ENCODE data around the gene KLF9.
A peak's percentile ranks its signal among the peaks of the same experiment; 100 is the strongest.
"Not testable (repeated sequence)": the region's sequence is repeated elsewhere in the genome, so short reads cannot be mapped to it uniquely, and the experiment has no call there.

The KLF9 gene

GRCh38 chr9:70403618-70404025 is 10.8 kb downstream of the KLF9 start:
- Mint-ChIP-seq H3K4me3 (no peak overlapping the region), H3K36me3 (ENCODE audit: low read depth) (peaks cover 1% of the 10 kb centered on the region), H3K27me3 (no peaks in the 10 kb centered on the region), H3K27ac (peak overlapping the region; percentile 68), H3K4me1 (peaks cover 87% of the 10 kb centered on the region), H3K9me3 (no peaks in the 10 kb centered on the region)
- ATAC-seq (no peak), DNase-seq (no peak)

GRCh38 chr9:70403166-70403565 is 11.3 kb downstream of the KLF9 start:
- no peak for ATAC-seq
- Mint-ChIP-seq H3K9me3 (no peaks in the 10 kb centered on the region), H3K27ac (no peak overlapping the region), H3K4me1 (peaks cover 87% of the 10 kb centered on the region), H3K27me3 (no peaks in the 10 kb centered on the region), H3K36me3 (ENCODE audit: low read depth) (peaks cover 1% of the 10 kb centered on the region), H3K4me3 (no peak overlapping the region)
- no peak for DNase-seq

- no peaks in the 10 kb centered on the region for H3K27me3 Mint-ChIP-seq
- peaks cover 87% of the 10 kb centered on the region for H3K4me1 Mint-ChIP-seq
- peak overlapping the region; percentile 40 for H3K27ac Mint-ChIP-seq
Measured at GRCh38 chr9:70402213-70402612, 12.2 kb downstream of the KLF9 start.

GRCh38 chr9:70401241-70401640 is 13.2 kb downstream of the KLF9 start:
- DNase-seq; ATAC-seq; H3K27me3 Mint-ChIP-seq; H3K4me3 Mint-ChIP-seq; H3K9me3 Mint-ChIP-seq; H3K36me3 Mint-ChIP-seq (ENCODE audit: low read depth); H3K27ac Mint-ChIP-seq: not testable (repeated sequence)
- peaks cover 82% of the 10 kb centered on the region for H3K4me1 Mint-ChIP-seq

More at GRCh38 chr9:70402213-70402612, 12.2 kb downstream of the KLF9 start:
- DNase-seq = no peak
- Mint-ChIP-seq H3K9me3 (no peaks in the 10 kb centered on the region), H3K4me3 (no peak overlapping the region), H3K36me3 (ENCODE audit: low read depth) (peaks cover 1% of the 10 kb centered on the region)
- ATAC-seq = no peak

GRCh38 chr9:70400107-70400892 is 14.2 kb downstream of the KLF9 start:
- peak; percentile 83 for ATAC-seq
- H3K27me3 Mint-ChIP-seq = no peaks in the 10 kb centered on the region
- H3K9me3 Mint-ChIP-seq = no peaks in the 10 kb centered on the region
- H3K27ac Mint-ChIP-seq = peak overlapping the region; percentile 61
- H3K4me3 Mint-ChIP-seq = no peak overlapping the region
- H3K36me3 Mint-ChIP-seq (ENCODE audit: low read depth) = peaks cover under 1% of the 10 kb centered on the region
- no peak for DNase-seq
- H3K4me1 Mint-ChIP-seq = peaks cover 78% of the 10 kb centered on the region

- Mint-ChIP-seq H3K27ac (peak overlapping the region; percentile 61), H3K9me3 (no peaks in the 10 kb centered on the region), H3K27me3 (no peaks in the 10 kb centered on the region), H3K4me1 (peaks cover 80% of the 10 kb centered on the region), H3K4me3 (no peak overlapping the region), H3K36me3 (ENCODE audit: low read depth) (no peaks in the 10 kb centered on the region)
- ATAC-seq (no peak), DNase-seq (no peak)
Measured at GRCh38 chr9:70399141-70399540, 15.3 kb downstream of the KLF9 start.

GRCh38 chr9:70398145-70398556 is 16.3 kb downstream of the KLF9 start:
- H3K36me3 Mint-ChIP-seq (ENCODE audit: low read depth) = no peaks in the 10 kb centered on the region
- DNase-seq = no peak
- H3K27ac Mint-ChIP-seq = peak overlapping the region; percentile 61

GRCh38 chr9:70395652-70396051 is 18.8 kb downstream of the KLF9 start:
- Mint-ChIP-seq H3K9me3 (no peaks in the 10 kb centered on the region), H3K27me3 (no peaks in the 10 kb centered on the region), H3K27ac (no peak overlapping the region), H3K4me1 (peaks cover 89% of the 10 kb centered on the region), H3K4me3 (no peak overlapping the region), H3K36me3 (ENCODE audit: low read depth) (no peaks in the 10 kb centered on the region)
- DNase-seq (no peak), ATAC-seq (no peak)

More at GRCh38 chr9:70398145-70398556, 16.3 kb downstream of the KLF9 start:
- no peaks in the 10 kb centered on the region for H3K27me3 Mint-ChIP-seq
- H3K9me3 Mint-ChIP-seq = no peaks in the 10 kb centered on the region
- H3K4me1 Mint-ChIP-seq = peaks cover 80% of the 10 kb centered on the region
- H3K4me3 Mint-ChIP-seq = peak overlapping the region; percentile 12
- peak; percentile 61 for ATAC-seq

GRCh38 chr9:70392850-70393249 is 21.6 kb downstream of the KLF9 start:
- no peaks in the 10 kb centered on the region for H3K9me3 Mint-ChIP-seq
- no peak overlapping the region for H3K4me3 Mint-ChIP-seq
- ATAC-seq = no peak
- H3K4me1 Mint-ChIP-seq = peaks cover 82% of the 10 kb centered on the region
- peaks cover 8% of the 10 kb centered on the region for H3K36me3 Mint-ChIP-seq (ENCODE audit: low read depth)
- H3K27me3 Mint-ChIP-seq = no peaks in the 10 kb centered on the region
- DNase-seq = no peak
- peak overlapping the region; percentile 28 for H3K27ac Mint-ChIP-seq

GRCh38 chr9:70392189-70392588 is 22.3 kb downstream of the KLF9 start:
- H3K36me3 Mint-ChIP-seq (ENCODE audit: low read depth) = peaks cover 13% of the 10 kb centered on the region
- ATAC-seq (no peak), DNase-seq (no peak)
- peaks cover 80% of the 10 kb centered on the region for H3K4me1 Mint-ChIP-seq
- no peaks in the 10 kb centered on the region for H3K27me3 Mint-ChIP-seq
- no peaks in the 10 kb centered on the region for H3K9me3 Mint-ChIP-seq
- no peak overlapping the region for H3K4me3 Mint-ChIP-seq
- H3K27ac Mint-ChIP-seq = no peak overlapping the region

DNA sequence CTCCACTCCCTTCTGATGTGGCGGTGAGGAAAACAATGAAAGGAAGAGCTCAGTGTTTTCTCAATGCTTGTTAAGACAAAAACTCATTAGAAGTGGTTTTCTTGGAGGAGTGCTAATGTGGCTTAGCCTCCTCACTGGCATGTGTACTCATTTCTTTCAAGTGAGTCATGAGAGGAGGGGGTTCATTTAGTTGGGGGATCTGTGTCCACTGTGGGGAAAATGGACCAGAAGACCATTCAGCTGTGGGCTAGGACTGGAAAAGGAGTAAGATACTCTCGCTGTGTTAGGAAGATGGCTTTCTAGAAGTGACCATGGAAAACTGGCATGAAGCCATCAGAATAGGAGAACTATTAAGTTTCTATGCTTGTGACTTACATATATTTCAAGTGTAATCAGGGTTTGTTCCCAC is 23.5 kb downstream of the KLF9 start:
- H3K27me3 Mint-ChIP-seq = no peaks in the 10 kb centered on the region
- H3K4me3 Mint-ChIP-seq = no peak overlapping the region
- DNase-seq (no peak), ATAC-seq (peak; percentile 42)
- H3K27ac Mint-ChIP-seq = peak overlapping the region; percentile 61
- H3K36me3 Mint-ChIP-seq (ENCODE audit: low read depth) = peaks cover 25% of the 10 kb centered on the region
- H3K4me1 Mint-ChIP-seq = peaks cover 82% of the 10 kb centered on the region
- no peaks in the 10 kb centered on the region for H3K9me3 Mint-ChIP-seq

DNA sequence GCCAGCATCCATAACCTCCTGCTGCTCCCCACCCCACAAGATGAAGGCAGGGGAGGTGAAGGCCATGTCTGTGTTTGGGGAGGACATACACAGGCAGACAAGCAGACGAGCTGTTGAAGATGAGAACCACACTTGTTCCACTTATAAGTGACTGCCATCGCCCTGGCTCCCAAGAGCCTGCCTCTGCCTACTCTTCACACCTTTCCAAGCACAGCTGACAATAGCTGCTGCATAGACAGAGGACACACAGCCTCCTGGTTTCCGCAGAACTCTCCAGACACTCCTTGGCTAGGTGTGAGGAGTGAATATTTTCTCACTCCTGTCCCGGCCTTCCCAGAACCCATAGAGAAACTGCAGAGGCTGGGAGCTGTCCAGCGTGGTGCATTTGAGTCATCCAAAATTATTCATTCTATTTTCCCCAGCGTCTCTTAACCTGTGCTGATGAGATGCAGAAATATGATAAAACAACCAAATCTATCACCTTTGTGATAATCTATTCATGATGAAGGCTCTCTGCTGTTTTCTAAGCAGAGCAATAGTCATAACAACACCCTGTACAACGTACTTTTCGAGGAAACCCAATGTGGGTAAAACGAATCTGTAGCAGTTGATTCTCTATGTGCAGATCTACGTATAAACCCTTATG is 24.7 kb downstream of the KLF9 start:
- peaks cover 27% of the 10 kb centered on the region for H3K36me3 Mint-ChIP-seq (ENCODE audit: low read depth)
- no peak overlapping the region for H3K4me3 Mint-ChIP-seq
- ATAC-seq = peak; percentile 50
- DNase-seq = no peak
- H3K27ac Mint-ChIP-seq = peak overlapping the region; percentile 71
- H3K27me3 Mint-ChIP-seq = no peaks in the 10 kb centered on the region
- H3K9me3 Mint-ChIP-seq = no peaks in the 10 kb centered on the region
- H3K4me1 Mint-ChIP-seq = peaks cover 76% of the 10 kb centered on the region

DNA sequence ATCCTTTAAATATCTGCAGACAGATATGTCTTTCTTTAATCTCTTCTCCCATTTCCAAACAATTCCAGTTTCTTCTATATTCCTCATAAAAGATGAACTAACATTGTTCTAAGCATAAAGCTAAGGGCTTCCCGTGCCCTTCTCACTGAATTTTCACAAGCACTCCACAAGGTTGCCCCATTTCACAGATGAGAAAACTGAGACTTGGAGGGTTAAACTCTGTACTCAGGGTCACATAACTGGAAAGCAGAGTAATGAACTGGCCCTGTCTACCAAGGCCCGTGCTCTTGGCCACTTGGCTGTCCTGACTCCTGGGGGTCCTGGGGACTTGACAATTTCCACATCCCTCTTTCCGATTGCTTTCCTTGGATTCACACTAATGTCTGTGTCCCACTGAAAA is 25.3 kb downstream of the KLF9 start:
- H3K36me3 Mint-ChIP-seq (ENCODE audit: low read depth) = peaks cover 33% of the 10 kb centered on the region
- no peak for ATAC-seq
- no peaks in the 10 kb centered on the region for H3K27me3 Mint-ChIP-seq
- H3K4me1 Mint-ChIP-seq = peaks cover 70% of the 10 kb centered on the region
- no peak overlapping the region for H3K4me3 Mint-ChIP-seq
- no peak for DNase-seq
- H3K9me3 Mint-ChIP-seq = no peaks in the 10 kb centered on the region
- peak overlapping the region; percentile 71 for H3K27ac Mint-ChIP-seq

DNA sequence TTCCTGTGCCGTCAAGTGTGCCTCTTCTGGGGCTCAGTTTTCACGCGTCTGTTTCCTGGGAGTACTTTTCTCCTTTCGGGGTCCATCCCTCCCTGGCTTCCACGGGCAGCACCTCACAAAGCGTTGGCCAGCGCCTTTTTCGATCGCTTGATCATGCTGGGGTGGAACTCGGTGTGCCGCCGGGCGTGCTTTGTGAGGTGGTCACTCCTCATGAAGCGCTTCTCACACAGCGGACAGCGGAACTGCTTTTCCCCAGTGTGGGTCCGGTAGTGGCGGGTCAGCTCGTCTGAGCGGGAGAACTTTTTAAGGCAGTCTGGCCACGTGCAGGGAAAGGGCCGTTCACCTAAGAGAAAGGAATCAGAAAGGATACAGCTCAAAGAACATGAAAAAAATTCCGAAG is 26.8 kb downstream of the KLF9 start:
- ATAC-seq = no peak
- H3K27ac Mint-ChIP-seq = no peak overlapping the region
- no peak for DNase-seq
- no peak overlapping the region for H3K4me3 Mint-ChIP-seq
- no peaks in the 10 kb centered on the region for H3K9me3 Mint-ChIP-seq
- no peaks in the 10 kb centered on the region for H3K27me3 Mint-ChIP-seq
- peaks cover 55% of the 10 kb centered on the region for H3K4me1 Mint-ChIP-seq
- H3K36me3 Mint-ChIP-seq (ENCODE audit: low read depth) = peaks cover 35% of the 10 kb centered on the region

- Mint-ChIP-seq H3K4me3 (no peak overlapping the region), H3K27ac (no peak overlapping the region), H3K27me3 (no peaks in the 10 kb centered on the region), H3K36me3 (ENCODE audit: low read depth) (peaks cover 35% of the 10 kb centered on the region), H3K9me3 (no peaks in the 10 kb centered on the region), H3K4me1 (peaks cover 34% of the 10 kb centered on the region)
- DNase-seq (no peak), ATAC-seq (no peak)
Measured at GRCh38 chr9:70385426-70385825, 29.0 kb downstream of the KLF9 start.
